ENCODE data around the gene MDFIC. TPM values are rescaled to one million over a fixed set of nuclear protein-coding genes. Genes with fewer than 3 reads are reported as not detected.
A peak's percentile ranks its signal among the peaks of the same experiment; 100 is the strongest.

MDFIC gene
- total RNA-seq, 8 experiments from 2014 or later, result 1.6 to 54.2 (median 9.5) TPM

DNA sequence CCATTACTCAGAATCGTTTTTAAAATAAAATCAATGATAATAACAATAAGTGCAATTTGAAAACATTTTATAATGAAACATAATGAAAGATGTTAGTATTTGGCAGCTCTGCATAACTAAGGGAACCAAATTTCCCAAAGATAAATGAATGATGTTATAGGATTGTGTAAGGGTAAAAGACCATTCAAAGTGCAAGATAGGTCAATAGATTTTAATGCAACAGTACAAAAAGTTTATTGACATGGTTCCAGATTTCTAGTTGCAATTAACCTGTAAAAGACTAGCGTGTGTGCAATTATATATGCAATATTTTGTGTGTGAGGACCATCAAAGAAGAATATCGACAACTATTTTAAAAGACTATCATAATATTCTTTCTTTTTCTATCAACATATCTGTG lies 122.3 kb downstream of the MDFIC start:
- WGBS, 10 experiments, result 40 to 67% (median 60%) methylated on average over 2 to 3 of the region's 3 CpGs; no CpG with 5 or more reads in 1 of the 10 experiments
- H3K27ac ChIP-seq, result no peak overlapping the region
- ATAC-seq (replicated peaks in 6 of 8), result no peak
- H3K4me3 ChIP-seq, result no peak overlapping the region
- in situ Hi-C loops (cut with MboI; ENCODE audit: low pct_unique_long_range_greater_than_20kb in 2 of 9, low sequenced_read_pairs in 9 of 9, unreplicated experiment in 9 of 9), result no loop called here
- H3K4me1 ChIP-seq (replicated peaks in 1 of 2), result peaks cover 0 to 9% of the 10 kb centered on the region in 2 donors

DNA sequence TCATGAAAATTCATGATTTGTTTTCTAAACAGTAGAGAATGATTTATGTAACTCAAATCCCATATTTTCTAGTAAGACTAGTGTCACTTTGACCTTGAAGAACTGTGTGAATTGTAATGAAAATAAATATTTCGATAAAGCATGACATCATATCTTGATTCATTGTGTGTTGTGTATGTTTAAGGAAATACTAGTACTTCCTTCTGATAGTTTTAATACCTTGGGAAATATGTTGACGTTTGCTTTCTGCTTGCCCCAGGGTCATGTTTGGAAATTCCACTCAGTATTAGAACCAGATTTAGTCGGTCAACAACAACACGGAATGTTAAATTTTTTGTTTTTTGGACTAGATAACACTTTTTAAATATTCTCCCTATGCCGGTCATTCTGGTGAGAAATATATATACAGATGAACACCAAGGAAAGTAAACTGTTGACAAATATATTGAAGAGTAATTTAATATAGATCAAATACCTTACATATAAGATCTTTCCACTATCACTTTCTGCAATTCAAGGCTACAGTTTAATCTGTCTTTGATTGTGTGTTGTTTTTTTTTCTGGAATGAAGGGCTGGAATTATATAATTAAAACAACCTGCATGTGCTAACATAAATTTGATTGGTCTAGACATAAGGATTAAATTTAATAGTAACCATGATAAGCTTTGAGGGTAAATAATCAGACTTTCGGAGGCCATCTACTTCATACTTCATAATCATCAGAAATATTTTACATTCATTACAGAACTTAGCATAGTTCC lies 126.2 kb downstream of the MDFIC start:
- H3K4me3 ChIP-seq, result no peak overlapping the region
- H3K4me1 ChIP-seq (replicated peaks in 1 of 2), result peaks cover 0 to 9% of the 10 kb centered on the region in 2 donors
- H3K27ac ChIP-seq, result no peak overlapping the region
- in situ Hi-C loops (cut with MboI; ENCODE audit: low pct_unique_long_range_greater_than_20kb in 2 of 9, low sequenced_read_pairs in 9 of 9, unreplicated experiment in 9 of 9), result no loop called here
- no peak for ATAC-seq (replicated peaks in 6 of 8)
- WGBS, 10 experiments, result 12 to 100% (median 88%) methylated on average over 4 to 6 of the region's 6 CpGs; no CpG with 5 or more reads in 1 of the 10 experiments

DNA sequence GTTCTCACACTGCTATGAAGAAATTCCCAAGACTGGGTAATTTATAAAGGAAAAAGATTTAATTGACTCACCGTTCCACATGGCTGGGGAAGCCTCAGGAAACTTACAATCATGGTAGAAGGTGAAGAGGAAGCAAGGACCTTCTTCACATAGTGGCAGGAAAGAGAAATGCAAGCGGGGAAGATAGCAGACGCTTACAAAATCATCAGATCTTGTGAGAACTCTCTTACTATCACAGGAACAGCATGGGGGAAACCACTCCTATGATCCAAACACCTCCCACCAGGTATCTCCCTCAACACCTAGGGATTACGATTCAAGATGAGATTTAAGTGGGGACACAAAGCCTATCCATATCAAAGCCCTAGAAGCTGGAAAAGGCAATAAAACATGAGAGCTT lies 130.8 kb downstream of the MDFIC start:
- 15 to 100% (median 78%) methylated on average over 3 to 4 of the region's 4 CpGs; no CpG with 5 or more reads in 4 of the 10 experiments for WGBS, 10 experiments
- Histone ChIP-seq H3K27ac (no peak overlapping the region), H3K4me3 (no peak overlapping the region), H3K4me1 (replicated peaks in 1 of 2) (no peaks in the 10 kb centered on the region)
- ATAC-seq (replicated peaks in 6 of 8), result no peak
- in situ Hi-C loops (cut with MboI; ENCODE audit: low pct_unique_long_range_greater_than_20kb in 2 of 9, low sequenced_read_pairs in 9 of 9, unreplicated experiment in 9 of 9), result no loop called here

DNA sequence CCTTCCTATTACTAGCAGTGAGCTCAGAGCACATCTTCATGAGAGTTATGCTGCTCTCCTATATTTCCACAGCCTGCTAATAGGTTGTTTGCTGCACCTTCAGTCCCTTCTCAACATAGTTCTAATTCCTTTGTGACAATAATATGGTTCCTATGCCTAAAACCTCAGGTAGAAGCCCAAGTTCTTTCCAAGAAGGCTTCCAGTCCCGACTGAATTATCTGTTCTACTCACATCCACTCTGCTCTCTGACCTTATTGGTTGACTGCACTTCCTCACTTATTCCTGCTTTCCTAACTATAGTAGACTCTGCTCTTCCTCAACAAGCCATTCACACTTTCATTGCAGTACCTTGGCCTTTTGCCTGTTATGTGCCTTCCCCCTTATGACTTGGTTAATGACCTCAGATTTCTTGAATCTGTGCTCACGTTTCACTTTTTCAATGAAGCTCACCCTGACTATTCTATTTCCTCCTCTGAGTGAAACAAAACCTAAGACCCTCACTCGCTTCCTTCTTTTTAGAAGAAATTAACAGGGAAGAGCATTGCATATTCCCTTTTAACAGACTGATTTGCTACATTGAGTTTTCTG lies 132.7 kb downstream of the MDFIC start:
- Histone ChIP-seq H3K4me3 (no peak overlapping the region), H3K27ac (no peak overlapping the region), H3K4me1 (replicated peaks in 1 of 2) (no peaks in the 10 kb centered on the region)
- WGBS, 10 experiments, result 43 to 100% (median 65%) methylated on average over 1 to 3 of the region's 3 CpGs; no CpG with 5 or more reads in 1 of the 10 experiments
- ATAC-seq (replicated peaks in 6 of 8), result no peak
- in situ Hi-C loops (cut with MboI; ENCODE audit: low pct_unique_long_range_greater_than_20kb in 2 of 9, low sequenced_read_pairs in 9 of 9, unreplicated experiment in 9 of 9), result no loop called here

DNA sequence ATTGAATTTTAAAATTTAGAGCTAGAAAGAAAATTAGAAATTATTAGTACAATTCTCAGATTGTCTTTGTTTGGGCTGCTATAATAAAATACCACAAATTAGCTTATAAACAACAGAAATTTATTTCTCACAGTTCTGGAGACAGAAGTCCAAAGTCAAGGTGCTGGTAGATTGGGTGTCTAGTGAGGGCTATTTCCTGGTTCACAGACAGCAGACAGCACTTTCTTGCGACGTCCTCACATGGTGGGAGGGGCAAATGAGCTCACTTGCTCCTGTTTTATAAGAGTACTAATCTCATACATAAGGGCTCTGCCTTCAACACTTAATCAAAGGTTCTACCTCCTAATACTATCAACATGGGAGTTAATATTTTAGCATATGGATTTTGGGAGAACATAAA lies 134.1 kb downstream of the MDFIC start:
- ATAC-seq (replicated peaks in 6 of 8), result no peak
- in situ Hi-C loops (cut with MboI; ENCODE audit: low pct_unique_long_range_greater_than_20kb in 2 of 9, low sequenced_read_pairs in 9 of 9, unreplicated experiment in 9 of 9), result no loop called here
- Histone ChIP-seq H3K27ac (no peak overlapping the region), H3K4me1 (replicated peaks in 1 of 2) (no peaks in the 10 kb centered on the region), H3K4me3 (no peak overlapping the region)
- WGBS, 10 experiments, result 58 to 100% (median 90%) methylated on average over 1 to 2 of the region's 2 CpGs; no CpG with 5 or more reads in 3 of the 10 experiments

DNA sequence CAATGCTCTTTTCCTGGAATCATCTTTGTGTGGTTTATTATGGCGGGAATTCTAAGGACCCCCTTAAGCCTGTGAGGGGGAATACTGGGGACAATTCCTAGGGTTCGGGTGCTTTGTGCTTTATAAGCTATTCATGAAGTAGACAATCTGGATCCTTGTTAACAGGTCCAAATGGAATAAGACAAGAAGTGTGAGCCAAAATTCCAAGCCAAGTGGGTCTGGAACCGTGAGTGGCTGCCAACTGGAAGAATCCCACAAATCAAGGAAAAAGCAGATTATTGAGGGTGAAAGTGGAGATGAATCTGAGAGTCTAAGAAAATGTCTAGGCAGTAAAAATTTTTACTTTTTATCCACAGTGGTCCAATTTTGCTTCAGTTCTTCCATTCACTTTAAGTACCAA lies 136.8 kb downstream of the MDFIC start:
- Histone ChIP-seq H3K4me1 (replicated peaks in 1 of 2) (no peaks in the 10 kb centered on the region), H3K4me3 (no peak overlapping the region), H3K27ac (no peak overlapping the region)
- 51 to 100% (median 90%) methylated on average over 1 to 3 of the region's 3 CpGs; no CpG with 5 or more reads in 1 of the 10 experiments for WGBS, 10 experiments
- ATAC-seq (replicated peaks in 6 of 8), result no peak
- in situ Hi-C loops (cut with MboI; ENCODE audit: low pct_unique_long_range_greater_than_20kb in 2 of 9, low sequenced_read_pairs in 9 of 9, unreplicated experiment in 9 of 9), result no loop called here

DNA sequence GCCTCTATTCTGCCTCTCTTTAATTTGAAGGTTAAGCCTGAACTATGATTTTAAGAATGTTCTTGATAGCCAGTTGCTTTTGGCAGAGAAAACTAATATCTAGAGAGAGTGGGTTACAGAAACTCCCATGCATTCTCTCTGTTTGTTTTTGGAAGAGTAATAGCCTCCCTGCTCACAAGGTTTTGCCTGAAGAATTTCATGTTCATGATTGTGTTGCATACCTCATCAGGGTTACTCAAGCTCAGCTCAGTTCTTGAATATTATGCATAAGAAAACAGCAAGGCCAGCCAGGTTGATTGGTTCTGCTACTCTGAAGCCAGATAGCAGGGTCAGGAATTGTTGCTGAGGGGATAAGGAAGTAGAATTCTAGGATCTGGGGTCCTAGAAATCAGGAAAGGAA lies 137.4 kb downstream of the MDFIC start:
- ATAC-seq (replicated peaks in 6 of 8), result peak in 3 of 8 experiments; percentile 31 to 71 (median 52)
- no peak overlapping the region for H3K4me3 ChIP-seq
- in situ Hi-C loops (cut with MboI; ENCODE audit: low pct_unique_long_range_greater_than_20kb in 2 of 9, low sequenced_read_pairs in 9 of 9, unreplicated experiment in 9 of 9), result no loop called here

DNA sequence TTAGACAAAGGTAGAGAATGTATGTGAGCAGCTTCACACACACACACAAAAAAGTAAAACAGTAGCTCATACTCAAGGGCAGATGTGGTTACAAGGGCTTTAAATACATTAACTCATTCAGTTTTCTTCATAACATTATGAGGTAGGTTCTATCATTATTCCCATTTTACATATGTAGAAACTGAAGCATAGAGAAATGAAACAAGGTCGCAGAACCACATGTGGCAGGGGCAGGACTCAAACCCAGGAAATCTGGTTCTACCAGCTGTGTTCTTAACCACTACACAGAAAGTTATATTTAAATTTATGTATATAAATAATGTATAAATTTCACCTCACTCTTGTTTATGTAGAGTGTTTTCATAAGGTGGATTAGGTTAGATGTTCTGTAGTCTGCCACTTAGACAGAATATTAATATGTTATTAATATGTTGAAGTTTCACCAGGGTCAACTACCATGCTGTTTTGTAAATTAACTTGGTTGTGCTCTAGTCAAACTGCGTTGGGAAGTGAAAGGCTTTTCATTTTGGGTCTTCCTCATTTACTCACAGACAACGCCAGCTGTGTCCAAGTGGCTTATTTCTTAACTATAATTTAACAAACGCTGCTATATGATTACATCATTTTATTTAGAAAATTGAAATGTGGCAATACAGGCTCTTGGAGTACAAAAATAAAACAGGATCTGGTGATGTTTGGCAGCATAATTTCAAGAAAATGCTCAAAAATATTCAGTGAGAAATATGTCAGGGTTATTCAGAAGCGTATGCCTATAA lies 138.4 kb downstream of the MDFIC start:
- H3K27ac ChIP-seq, result no peak overlapping the region
- WGBS, 10 experiments, result 52 to 95% (median 79%) methylated on average over 1 to 5 of the region's 5 CpGs
- no peak overlapping the region for H3K4me3 ChIP-seq
- H3K4me1 ChIP-seq (replicated peaks in 1 of 2), result no peaks in the 10 kb centered on the region
- no peak for ATAC-seq (replicated peaks in 6 of 8)
- in situ Hi-C loops (cut with MboI; ENCODE audit: low pct_unique_long_range_greater_than_20kb in 2 of 9, low sequenced_read_pairs in 9 of 9, unreplicated experiment in 9 of 9), result no loop called here

More for the DNA sequence above, 137.4 kb downstream of the MDFIC start:
- Histone ChIP-seq H3K27ac (no peak overlapping the region), H3K4me1 (replicated peaks in 1 of 2) (no peaks in the 10 kb centered on the region)

DNA sequence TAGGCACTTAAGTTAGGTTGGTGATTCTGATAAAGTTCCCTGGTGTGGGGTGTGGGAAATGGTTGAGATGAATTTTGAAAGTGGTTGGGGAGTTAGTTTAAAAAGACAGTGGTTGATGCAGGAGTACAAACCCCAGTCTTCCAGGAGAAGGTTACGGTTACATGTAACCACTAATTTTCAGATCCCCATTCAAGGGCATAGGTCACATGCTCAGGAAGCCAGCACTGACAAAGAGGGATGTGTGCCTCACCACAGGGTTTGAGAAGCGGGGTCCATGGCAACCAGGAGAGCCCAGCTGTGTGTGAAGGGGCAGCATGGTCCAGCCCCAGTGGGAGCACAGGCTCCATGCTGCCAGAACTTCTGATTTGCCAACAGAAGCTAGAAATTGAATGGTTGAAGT lies 144.2 kb downstream of the MDFIC start:
- no peak for ATAC-seq (replicated peaks in 6 of 8)
- WGBS, 10 experiments, result 80 to 100% (median 90%) methylated on average over 1 to 2 of the region's 2 CpGs; no CpG with 5 or more reads in 3 of the 10 experiments

DNA sequence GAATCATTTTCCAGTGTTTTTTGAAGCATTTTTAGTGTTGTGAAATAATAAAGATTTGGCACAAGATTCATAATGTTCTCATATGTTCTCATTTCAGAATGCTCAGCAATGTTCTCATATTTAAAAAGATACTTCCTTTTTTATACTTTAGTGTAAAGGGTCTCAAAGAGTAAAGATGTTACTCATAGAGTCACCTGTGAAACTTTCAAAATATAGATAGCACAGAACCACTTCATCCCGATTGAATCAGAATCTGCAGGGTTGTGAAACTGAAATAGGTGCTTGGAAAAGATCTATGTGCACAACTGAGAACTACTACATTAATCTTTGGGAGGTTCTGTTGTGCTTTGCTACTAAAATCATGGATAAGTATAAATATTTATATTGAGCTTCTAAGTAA lies 144.7 kb downstream of the MDFIC start:
- in situ Hi-C loops (cut with MboI; ENCODE audit: low pct_unique_long_range_greater_than_20kb in 2 of 9, low sequenced_read_pairs in 9 of 9, unreplicated experiment in 9 of 9), result no loop called here
- ATAC-seq (replicated peaks in 6 of 8), result no peak
- WGBS, 10 experiments, result 0 to 100% (median 80%) methylated on average over 1 of the region's 1 CpG; no CpG with 5 or more reads in 3 of the 10 experiments
- Histone ChIP-seq H3K4me3 (no peak overlapping the region), H3K4me1 (replicated peaks in 1 of 2) (no peaks in the 10 kb centered on the region), H3K27ac (no peak overlapping the region)

More for the DNA sequence above, 144.2 kb downstream of the MDFIC start:
- Histone ChIP-seq H3K4me3 (no peak overlapping the region), H3K4me1 (replicated peaks in 1 of 2) (no peaks in the 10 kb centered on the region), H3K27ac (no peak overlapping the region)
- in situ Hi-C loops (cut with MboI; ENCODE audit: low pct_unique_long_range_greater_than_20kb in 2 of 9, low sequenced_read_pairs in 9 of 9, unreplicated experiment in 9 of 9), result no loop called here

DNA sequence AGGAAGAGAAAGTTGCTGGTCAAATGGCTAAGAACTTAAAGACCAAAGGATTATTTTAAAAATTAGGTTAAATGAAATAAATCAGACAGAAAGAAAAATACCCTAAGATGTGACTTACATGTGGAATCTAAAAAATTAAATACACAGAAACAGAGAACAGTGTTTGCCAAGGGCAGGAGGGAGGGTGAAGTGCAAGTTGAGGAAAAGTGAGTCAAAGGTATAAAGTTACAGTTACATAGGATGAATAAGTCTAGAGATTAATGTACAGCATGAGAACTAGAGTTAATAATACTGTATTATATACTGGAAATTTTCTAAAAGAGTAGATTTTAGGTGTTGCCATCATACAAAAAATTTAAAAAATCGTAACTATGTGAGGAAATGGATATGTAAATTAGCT lies 146.3 kb downstream of the MDFIC start:
- Histone ChIP-seq H3K4me1 (replicated peaks in 1 of 2) (no peaks in the 10 kb centered on the region), H3K4me3 (no peak overlapping the region), H3K27ac (no peak overlapping the region)
- ATAC-seq (replicated peaks in 6 of 8), result no peak
- in situ Hi-C loops (cut with MboI; ENCODE audit: low pct_unique_long_range_greater_than_20kb in 2 of 9, low sequenced_read_pairs in 9 of 9, unreplicated experiment in 9 of 9), result no loop called here
- WGBS, 10 experiments, result 70 to 100% (median 90%) methylated on average over 1 of the region's 1 CpG
